Adipose tissue (tissue), 3 donors: Measurements from ENCODE around the gene RUBCN. TPM values are rescaled to one million over a fixed set of nuclear protein-coding genes. Genes with fewer than 3 reads are reported as not detected.
"Not testable (repeated sequence)": the region's sequence is repeated elsewhere in the genome, so short reads cannot be mapped to it uniquely, and the experiment has no call there.

ENCODE experiments used
- H3K27ac ChIP-seq: one replicate; pipeline ENCODE4 v1.5.1; 2013; ENCODE audit warnings: low read depth, low read length
- WGBS, 3 donors: extraction: QIAGEN DNeasy Blood & Tissue Kit; methylation state at CpG; one replicate each; pipeline ENCODE4 v1.1.7; 2013; 5-methylcytosine and 5-hydroxymethylcytosine counted together
- polyA plus RNA-seq, 3 donors: library from polyadenylated mRNA; stranded (reverse); fragments of 200-250 nt; gene quantifications; one replicate each; pipeline ENCODE4 v1.2.3, GENCODE V29; 2013
- donor health status: healthy with polysubstance abuse.
- donor health status: Bipolar disorder and iron deficiency.
- donor health status: healthy.

Gene RUBCN
- polyA plus RNA-seq, 3 donors: 6.6 to 8.9 (median 7.8) TPM

DNA sequence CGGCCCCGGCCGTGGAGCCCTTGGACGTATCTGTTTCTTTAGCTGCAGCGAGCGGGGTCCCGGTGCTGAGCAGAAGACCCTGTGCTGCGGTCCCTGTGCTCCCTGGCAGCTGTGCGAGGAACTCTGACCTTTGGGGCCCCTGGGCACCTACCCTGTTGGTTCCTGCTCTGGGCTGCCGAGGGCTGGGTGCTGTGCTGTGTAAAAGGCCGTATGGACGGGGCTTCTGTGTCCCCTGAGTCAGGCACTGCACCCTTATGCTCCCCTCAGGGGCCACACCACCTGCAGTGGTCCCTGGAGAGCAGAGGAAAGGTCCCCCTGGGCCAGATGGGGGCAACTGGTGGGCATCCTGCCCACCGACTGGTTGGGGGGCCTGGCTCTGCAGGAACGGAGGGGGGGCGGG lies 71.2 kb downstream of the RUBCN start:
- H3K27ac ChIP-seq: not testable (repeated sequence)
- no CpG with 5 or more reads among the region's 15 CpGs for WGBS, 3 donors

DNA sequence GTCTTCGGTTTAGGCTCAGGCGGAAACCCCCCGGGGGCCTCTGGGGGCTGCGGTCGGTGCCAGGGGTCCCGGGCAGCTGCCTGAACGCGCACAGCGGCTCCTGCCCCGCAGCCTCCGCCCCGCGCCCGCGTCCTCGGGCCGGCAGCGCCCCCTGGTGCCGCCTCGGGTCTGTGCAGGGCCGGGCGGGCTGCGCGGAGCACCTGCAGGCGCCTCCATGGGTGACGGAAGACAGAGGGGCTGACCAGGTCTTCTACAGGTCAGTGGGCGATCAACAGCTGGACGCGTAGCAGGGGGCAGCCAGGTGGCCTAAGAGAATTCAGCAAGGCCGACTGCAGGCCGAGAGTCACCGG lies 71.6 kb downstream of the RUBCN start:
- 0% methylated on average over 1 to 4 of the region's 32 CpGs for WGBS, 3 donors
- not testable (repeated sequence) for H3K27ac ChIP-seq

GRCh38 chr3:197664414-197665141 lies 72.1 kb downstream of the RUBCN start:
- not testable (repeated sequence) for H3K27ac ChIP-seq
- 2% methylated on average over 18 to 26 of the region's 29 CpGs for WGBS, 3 donors

DNA sequence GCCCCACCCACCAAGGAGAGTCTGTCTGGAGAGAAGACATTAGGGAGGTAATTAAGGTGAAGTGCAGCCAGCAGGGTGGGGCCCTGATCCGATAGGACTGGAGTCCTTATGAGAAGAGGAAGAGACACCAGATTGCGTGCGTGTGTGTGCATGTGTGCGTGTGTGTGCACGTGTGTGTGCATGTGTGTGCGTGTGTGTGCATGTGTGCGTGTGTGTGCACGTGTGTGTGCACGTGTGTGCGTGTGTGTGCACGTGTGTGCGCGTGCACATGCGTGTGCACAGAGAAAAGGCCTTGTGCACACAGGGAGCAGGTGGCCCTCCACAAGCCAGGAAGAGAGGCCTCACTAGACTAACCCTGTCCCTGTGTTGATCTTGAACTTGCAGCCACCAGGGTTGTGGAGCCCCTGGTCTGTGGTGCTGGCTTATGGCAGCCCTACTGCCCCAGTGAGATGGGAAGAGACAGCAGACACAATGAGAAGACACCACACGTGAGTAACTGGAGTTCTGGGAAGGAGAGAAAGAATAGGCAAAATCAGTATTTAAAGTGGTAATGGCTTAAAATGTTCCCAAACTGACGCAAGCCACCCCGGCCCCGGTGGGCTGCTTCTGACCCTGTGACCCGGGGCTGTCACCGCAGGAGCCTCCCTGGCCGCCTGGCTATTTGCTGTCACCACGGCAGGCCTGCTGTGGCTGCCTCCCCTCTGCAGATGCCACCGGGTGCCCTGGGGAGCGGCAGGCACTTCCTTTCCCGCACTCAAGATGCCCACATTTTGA lies 73.2 kb downstream of the RUBCN start:
- WGBS, 3 donors: 88 to 90% (median 90%) methylated on average over 17 to 19 of the region's 25 CpGs
- not testable (repeated sequence) for H3K27ac ChIP-seq

DNA sequence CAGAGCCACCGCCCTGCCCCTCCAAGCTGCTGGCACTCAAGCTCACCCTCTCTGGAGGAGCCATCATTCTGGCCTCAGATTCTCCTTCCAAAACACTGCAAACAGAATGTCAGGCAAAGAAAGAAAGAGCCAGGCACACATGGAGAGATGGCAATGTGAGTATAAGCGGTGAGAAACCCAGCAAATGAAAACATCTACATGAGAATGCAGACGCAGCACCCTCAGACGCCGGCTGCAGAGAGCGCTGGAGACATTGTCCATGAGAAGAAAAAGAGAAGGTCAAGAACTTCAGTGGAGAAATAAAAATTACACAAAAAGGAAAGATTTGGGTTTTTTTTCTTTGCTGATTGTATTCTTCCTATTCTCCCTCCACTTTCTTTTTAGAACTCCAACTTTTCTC lies 74.4 kb downstream of the RUBCN start:
- 77 to 81% (median 80%) methylated on average over 6 of the region's 6 CpGs for WGBS, 3 donors
- H3K27ac ChIP-seq: not testable (repeated sequence)

DNA sequence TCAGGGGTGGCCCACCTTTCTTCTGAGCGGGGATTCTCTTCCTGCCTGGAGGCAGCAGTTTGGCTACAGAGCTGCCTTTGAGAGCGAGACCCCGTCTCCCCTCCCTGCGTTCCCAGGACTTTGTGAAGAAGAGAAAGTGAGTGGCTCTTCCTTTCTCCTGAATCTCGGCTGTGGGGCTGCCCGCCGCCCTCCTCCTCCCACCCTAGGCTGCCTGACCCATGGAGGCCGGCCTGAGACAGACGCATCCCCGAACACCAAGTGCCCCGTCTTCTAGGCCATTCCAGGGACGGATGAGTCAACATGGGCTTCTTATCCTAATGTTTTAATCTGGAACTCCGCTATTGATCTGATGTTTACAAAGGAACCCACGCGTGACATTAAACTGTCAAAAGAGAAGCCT lies 74.8 kb downstream of the RUBCN start:
- 74 to 89% (median 87%) methylated on average over 10 to 15 of the region's 15 CpGs for WGBS, 3 donors
- not testable (repeated sequence) for H3K27ac ChIP-seq

DNA sequence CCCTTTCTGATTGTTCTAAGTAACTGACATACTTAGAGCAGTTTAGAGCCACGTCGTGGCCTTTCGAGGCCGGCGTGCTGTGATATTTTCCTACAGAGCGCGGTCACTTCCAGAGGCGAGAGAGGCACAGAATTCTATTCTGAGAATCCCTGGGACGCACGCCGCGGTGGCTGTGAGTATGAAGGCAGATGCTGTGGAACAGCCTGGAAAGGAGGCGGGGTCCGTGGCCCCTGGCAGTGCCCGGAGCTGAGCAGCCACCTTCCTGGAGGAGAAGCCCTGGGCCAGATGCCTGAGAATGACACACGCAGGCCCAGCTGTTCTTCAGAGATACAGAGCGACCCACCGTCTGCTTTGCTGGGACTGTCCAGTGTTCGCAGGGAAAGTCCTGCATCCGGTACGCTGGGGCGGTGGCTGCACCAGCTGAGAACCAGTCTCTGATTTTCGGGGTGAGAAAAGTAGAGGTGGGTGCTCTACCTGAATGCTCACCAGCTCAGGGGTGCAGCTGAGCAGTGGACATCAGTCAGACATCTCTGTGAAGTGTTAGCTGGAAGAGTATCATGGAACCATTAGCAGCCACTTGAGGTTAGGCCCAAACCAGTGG lies 75.4 kb downstream of the RUBCN start:
- 82 to 93% (median 91%) methylated on average over 22 to 23 of the region's 23 CpGs for WGBS, 3 donors
- not testable (repeated sequence) for H3K27ac ChIP-seq

DNA sequence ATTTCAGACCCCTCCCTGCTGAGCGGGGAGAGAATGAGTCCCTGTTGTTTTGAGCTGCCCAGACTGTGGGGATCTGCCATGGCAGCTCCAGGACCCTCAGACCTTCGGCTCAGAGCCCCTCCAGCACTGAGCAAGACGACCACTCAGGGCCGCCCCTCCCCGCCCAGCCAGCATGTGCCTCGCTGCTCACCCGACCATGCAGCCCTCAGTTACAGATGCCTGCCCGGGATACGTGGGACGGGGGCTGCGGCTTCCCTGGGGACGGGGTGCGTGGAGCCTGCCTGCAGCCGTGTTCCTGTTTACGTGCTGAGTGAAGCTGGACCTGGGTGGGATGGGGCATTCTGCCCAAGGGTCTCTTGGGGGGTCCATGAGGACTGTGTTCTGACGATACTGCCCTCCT lies 77.0 kb downstream of the RUBCN start:
- WGBS, 3 donors: 82 to 90% (median 88%) methylated on average over 14 to 15 of the region's 16 CpGs
- not testable (repeated sequence) for H3K27ac ChIP-seq

DNA sequence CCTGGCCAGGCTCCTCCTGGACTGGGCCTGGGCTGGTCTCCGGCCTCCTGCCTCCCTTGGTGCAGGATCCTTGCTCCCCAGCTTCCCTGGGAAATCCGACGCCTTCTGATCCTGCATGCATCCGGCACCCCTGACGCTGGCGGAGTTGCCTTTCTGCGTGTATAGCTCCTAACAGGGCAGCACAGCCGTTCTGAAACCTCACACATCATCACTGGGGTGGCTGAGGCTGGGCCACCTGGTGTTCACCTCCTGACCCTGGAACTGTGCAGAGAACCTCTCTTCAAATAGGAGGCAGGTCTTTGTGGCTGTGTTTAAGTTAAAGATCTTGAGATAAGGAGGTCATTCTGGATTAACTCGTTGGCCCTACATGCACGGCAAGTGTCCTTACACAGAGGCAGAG lies 77.6 kb downstream of the RUBCN start:
- WGBS, 3 donors: 63 to 70% (median 68%) methylated on average over 5 to 7 of the region's 10 CpGs

GRCh38 chr3:197658706-197659105 lies 78.0 kb downstream of the RUBCN start:
- WGBS, 3 donors: 77 to 87% (median 86%) methylated on average over 12 to 13 of the region's 13 CpGs
- H3K27ac ChIP-seq: not testable (repeated sequence)

More for the DNA sequence above, 77.6 kb downstream of the RUBCN start:
- not testable (repeated sequence) for H3K27ac ChIP-seq

DNA sequence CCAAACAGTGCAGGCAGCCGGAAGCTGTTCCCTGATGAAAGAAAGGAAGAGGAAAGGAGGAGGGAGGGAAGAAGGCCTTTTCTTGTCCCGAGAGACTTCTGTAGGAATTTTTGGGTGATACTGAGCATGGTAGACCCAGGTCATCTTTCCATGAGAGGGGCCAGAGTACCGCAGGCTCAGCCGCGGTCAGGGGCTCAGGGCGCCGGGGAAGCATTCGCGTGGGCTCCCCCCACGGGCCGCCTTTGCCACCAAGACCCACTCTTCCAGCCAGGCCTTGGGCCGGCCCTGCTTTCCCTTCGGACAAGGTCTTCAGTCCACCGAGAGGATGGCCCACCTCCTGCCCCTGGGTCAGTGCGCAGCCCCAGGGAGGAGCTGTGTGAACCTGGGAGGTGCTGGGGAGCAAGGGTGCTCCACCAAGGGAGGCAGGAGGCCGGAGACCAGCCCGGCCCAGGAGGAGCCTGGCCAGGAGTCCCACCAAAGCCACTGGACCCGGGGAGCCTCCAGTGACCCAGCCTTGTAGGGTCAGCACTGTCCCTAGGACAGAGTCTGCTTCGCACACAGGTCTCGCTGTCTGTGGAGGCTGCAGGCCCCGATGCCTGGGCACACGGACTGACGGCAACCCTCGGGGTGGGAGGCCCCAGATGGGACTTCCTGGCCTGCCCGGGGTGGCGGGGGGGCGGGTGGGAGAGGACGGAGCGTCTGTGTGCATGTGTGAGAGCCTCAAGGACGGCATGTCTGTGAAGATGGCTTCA lies 79.0 kb downstream of the RUBCN start:
- H3K27ac ChIP-seq: not testable (repeated sequence)
- WGBS, 3 donors: 88 to 93% (median 88%) methylated on average over 16 to 21 of the region's 30 CpGs

- H3K27ac ChIP-seq: not testable (repeated sequence)
- WGBS, 3 donors: 90 to 92% (median 90%) methylated on average over 8 to 11 of the region's 12 CpGs
Measured at GRCh38 chr3:197656960-197657359, 79.7 kb downstream of the RUBCN start.

DNA sequence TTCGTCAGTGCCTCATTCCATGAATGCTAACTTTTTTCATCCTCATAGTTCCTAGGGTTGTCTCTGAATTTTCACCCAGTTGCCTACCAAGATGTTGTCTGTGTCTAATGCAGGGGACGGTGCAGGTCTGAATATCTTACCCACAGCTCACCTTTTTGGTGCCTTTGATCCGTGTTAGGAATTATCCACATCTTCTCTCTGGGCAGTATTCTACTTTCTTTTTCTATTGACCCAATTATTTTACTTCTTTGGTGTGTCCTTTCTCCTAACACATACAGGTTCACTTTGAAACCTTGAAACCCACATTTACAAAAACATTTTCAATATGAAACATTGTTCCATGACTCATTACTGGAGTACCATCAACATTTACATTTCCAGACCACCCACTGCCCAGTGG lies 80.6 kb downstream of the RUBCN start:
- WGBS, 3 donors: 86 to 90% (median 86%) methylated on average over 2 of the region's 3 CpGs
- not testable (repeated sequence) for H3K27ac ChIP-seq

- WGBS, 3 donors: 0% methylated on average over 4 to 10 of the region's 22 CpGs; no CpG with 5 or more reads in 1 of the 3 donors
- H3K27ac ChIP-seq: not testable (repeated sequence)
Measured at GRCh38 chr3:197654998-197655330, 81.7 kb downstream of the RUBCN start.

- 4 to 7% (median 4%) methylated on average over 16 to 20 of the region's 100 CpGs for WGBS, 3 donors
- H3K27ac ChIP-seq: not testable (repeated sequence)
Measured at GRCh38 chr3:197654090-197654997, 82.4 kb downstream of the RUBCN start.

- not testable (repeated sequence) for H3K27ac ChIP-seq
- 14 to 85% (median 36%) methylated on average over 1 to 5 of the region's 10 CpGs for WGBS, 3 donors
Measured at GRCh38 chr3:197652860-197653259, 83.8 kb downstream of the RUBCN start.

DNA sequence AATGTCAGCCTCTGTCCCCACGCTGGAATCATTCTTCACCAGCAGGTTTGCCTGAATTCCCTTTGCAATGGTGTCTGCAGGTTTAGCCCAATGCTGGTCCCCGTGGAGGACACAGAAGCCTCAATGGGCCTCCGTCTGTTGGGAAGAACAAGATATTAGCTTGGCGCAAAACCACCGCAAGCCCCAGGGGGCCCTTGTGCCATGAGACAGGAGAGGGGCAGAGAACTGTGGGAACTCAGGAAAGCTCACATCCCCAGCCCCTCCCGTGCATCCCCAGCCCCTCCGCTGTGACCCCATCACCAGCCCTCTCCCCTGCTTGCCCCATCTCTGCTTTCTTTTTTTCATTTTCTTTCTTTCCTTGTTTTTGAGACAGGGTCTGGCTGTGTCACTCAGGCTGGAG lies 89.1 kb downstream of the RUBCN start:
- H3K27ac ChIP-seq: not testable (repeated sequence)
- 95 to 98% (median 95%) methylated on average over 3 to 6 of the region's 7 CpGs for WGBS, 3 donors

DNA sequence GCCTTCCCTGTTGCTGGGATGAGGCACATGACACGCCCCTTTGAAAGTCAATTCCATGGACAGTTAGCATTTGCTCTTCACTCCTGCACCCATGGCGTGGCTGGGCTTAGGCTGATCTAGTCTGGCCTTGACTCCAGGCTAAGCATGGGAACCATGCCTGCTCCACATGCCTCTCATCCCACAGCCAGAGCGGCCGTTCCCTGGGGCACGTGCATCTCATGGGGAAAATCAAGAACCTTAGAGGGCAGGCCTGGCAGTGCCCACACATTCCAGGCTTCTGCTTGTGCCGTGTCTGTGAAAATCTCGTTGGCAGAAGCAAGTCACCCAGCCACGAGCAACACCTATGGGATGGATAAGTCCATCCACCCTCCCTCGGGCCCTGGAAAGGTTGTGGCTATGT lies 89.5 kb downstream of the RUBCN start:
- not testable (repeated sequence) for H3K27ac ChIP-seq
- 92 to 99% (median 94%) methylated on average over 8 of the region's 9 CpGs for WGBS, 3 donors
